Transverse colon (tissue), 4 donors: ENCODE measurements around the gene RASAL2. TPM values are rescaled to one million over a fixed set of nuclear protein-coding genes. Genes with fewer than 3 reads are reported as not detected.

Experiments used
- DNase-seq: peaks from one replicate; pipeline ENCODE4 v3.0.0-alpha.2; 2019
- H3K27ac ChIP-seq, 4 donors: fragments of 200-600 bp; sonication (generic); 2 replicates each; pipeline ENCODE4 v1.5.1; 2016 to 2018; ENCODE audit warnings: inconsistent platforms in 4 of 4
- H3K27me3 ChIP-seq: fragments of 200-600 bp; sonication (generic); 2 replicates; pipeline ENCODE4 v1.5.1; 2017; ENCODE audit warnings: inconsistent platforms
- H3K36me3 ChIP-seq, 4 donors: fragments of 200-600 bp; sonication (generic); 2 replicates each; pipeline ENCODE4 v1.5.1; 2017 to 2019; ENCODE audit warnings: inconsistent platforms in 4 of 4
- H3K4me1 ChIP-seq, 4 donors: fragments of 200-600 bp; sonication (generic); 2 replicates each; pipeline ENCODE4 v1.5.1; 2017 to 2020; ENCODE audit warnings: inconsistent platforms in 4 of 4
- H3K4me3 ChIP-seq, 4 donors: fragments of 200-600 bp; sonication (generic); 1 replicate in 1 of 4; 2 replicates in 3 of 4; pipeline versions ENCODE4 v1.5.1 to v1.6.1; 2017 to 2019; ENCODE audit warnings: inconsistent platforms in 4 of 4
- H3K9me3 ChIP-seq, 2 donors: fragments of 200-600 bp; sonication (generic); 2 replicates each; pipeline ENCODE4 v1.5.1; 2017 to 2019; ENCODE audit warnings: inconsistent platforms in 2 of 2
- CTCF ChIP-seq, 5 experiments: fragments of 200-600 bp in 3 of 5; fragments of 450-650 bp in 2 of 5; sonication (generic) in 3 of 5; IDR thresholded peaks; 1 replicate in 2 of 5; 2 replicates in 3 of 5; pipeline ENCODE4 v1.5.1; 2016 to 2017; ENCODE audit warnings: antibody characterized with exemption in 5 of 5, inconsistent platforms in 3 of 5, mild to moderate bottlenecking in 2 of 5, moderate library complexity in 1 of 5
- EP300 ChIP-seq: sonication (generic); formaldehyde crosslinking; IDR thresholded peaks from one replicate; pipeline ENCODE4 v1.6.1; 2017; ENCODE audit warnings: antibody characterized with exemption, low read depth
- POLR2A ChIP-seq: fragments of 450-650 bp; IDR thresholded peaks from one replicate; pipeline ENCODE4 v1.6.1; 2016; ENCODE audit warnings: antibody characterized with exemption, mild to moderate bottlenecking, moderate library complexity
- POLR2AphosphoS5 ChIP-seq, 3 donors: sonication (generic); formaldehyde crosslinking; IDR thresholded peaks; one replicate each; pipeline ENCODE4 v1.6.1; 2016; ENCODE audit warnings: antibody characterized with exemption in 3 of 3
- WGBS, 2 donors: methylation state at CpG; one replicate each; pipeline ENCODE4 v1.1.5; 2018; ENCODE audit warnings: low coverage in 1 of 2; 5-methylcytosine and 5-hydroxymethylcytosine counted together
- in situ Hi-C, 4 donors: fragments of 200-750 bp; cut with MboI; loops; one replicate each; pipeline versions ENCODE4 v1.15.0 to v1.15.1; 2017; ENCODE audit warnings: low sequenced_read_pairs in 3 of 4, low pct_ligation_motif_present in 1 of 4, low pct_unique_long_range_greater_than_20kb in 1 of 4
- intact Hi-C: fragments of 100-400 bp; cut with DNase I; formaldehyde crosslinking; loops from one replicate; pipeline ENCODE4 v1.15.1; 2023; ENCODE audit warnings: low total_unique reads
- total RNA-seq, 4 donors: library from RNA; depleted of rRNA; stranded (reverse); fragments of >200 nt; gene quantifications; one replicate each; pipeline ENCODE4 v1.1.0, GENCODE V29; 2016

The RASAL2 gene
- total RNA-seq, 4 donors from 2014 or later, result 13.1 to 26.1 (median 19.8) TPM

GRCh38 chr1:178472531-178472930, 378.6 kb downstream of the RASAL2 start:
- intact Hi-C loops (no loop called here), in situ Hi-C loops (no loop called here)
- H3K4me1 ChIP-seq, result no peaks in the 10 kb centered on the region
- peaks cover 0 to 12% (median 0%) of the 10 kb centered on the region in 4 donors for H3K36me3 ChIP-seq
- no peak for DNase-seq
- H3K9me3 ChIP-seq, result no peaks in the 10 kb centered on the region
- no peaks in the 10 kb centered on the region for H3K27me3 ChIP-seq
- TF ChIP-seq POLR2AphosphoS5 (IDR thresholded peaks at IDR 0.05) (no peak), POLR2A (no peak), EP300 (no peak), CTCF (IDR thresholded peaks at IDR 0.05) (no peak)
- H3K27ac ChIP-seq, result no peak overlapping the region
- H3K4me3 ChIP-seq, result no peak overlapping the region

GRCh38 chr1:178477373-178477772, 383.5 kb downstream of the RASAL2 start:
- Histone ChIP-seq H3K36me3 (no peaks in the 10 kb centered on the region), H3K9me3 (no peaks in the 10 kb centered on the region), H3K4me1 (no peaks in the 10 kb centered on the region), H3K27me3 (no peaks in the 10 kb centered on the region), H3K27ac (no peak overlapping the region), H3K4me3 (no peak overlapping the region)
- 76 to 80% methylated on average over 4 of the region's 4 CpGs for WGBS, 2 donors
- no peak for DNase-seq
- intact Hi-C loops, result no loop called here
- no peak for TF ChIP-seq EP300
- in situ Hi-C loops, result no loop called here

DNA sequence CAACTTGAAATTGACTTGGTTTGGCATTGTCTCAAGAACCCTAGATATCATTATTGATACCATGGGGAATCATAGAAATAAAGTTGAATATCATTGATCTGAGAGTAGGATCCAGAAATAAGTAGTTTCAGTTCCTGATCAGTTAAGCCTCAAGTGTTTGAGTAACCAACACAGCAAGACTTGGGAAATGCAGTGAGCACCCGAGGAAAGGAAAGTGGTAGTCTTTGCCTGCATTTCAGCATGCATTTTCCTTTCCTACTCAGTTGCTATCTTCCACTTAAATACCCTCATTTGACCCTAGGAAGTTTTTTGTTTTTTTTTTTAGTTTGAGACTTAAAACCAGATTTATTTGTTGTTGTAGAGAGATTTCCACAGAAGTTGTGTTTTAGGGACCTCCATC, 383.9 kb downstream of the RASAL2 start:
- intact Hi-C loops, result no loop called here
- TF ChIP-seq POLR2A, result no peak
- TF ChIP-seq CTCF (IDR thresholded peaks at IDR 0.05), result no peak
- no peak for TF ChIP-seq EP300
- no peak for TF ChIP-seq POLR2AphosphoS5 (IDR thresholded peaks at IDR 0.05)
- H3K9me3 ChIP-seq, result no peaks in the 10 kb centered on the region
- no peaks in the 10 kb centered on the region for H3K27me3 ChIP-seq
- no peaks in the 10 kb centered on the region for H3K36me3 ChIP-seq
- in situ Hi-C loops, result no loop called here
- 33 to 60% methylated on average over 1 of the region's 1 CpG for WGBS, 2 donors
- no peak overlapping the region for H3K27ac ChIP-seq
- no peak for DNase-seq
- no peaks in the 10 kb centered on the region for H3K4me1 ChIP-seq
- no peak overlapping the region for H3K4me3 ChIP-seq

- no peak for DNase-seq
- in situ Hi-C loops, result no loop called here
- Histone ChIP-seq H3K4me3 (no peak overlapping the region), H3K27ac (no peak overlapping the region), H3K9me3 (no peaks in the 10 kb centered on the region), H3K27me3 (peaks cover 11% of the 10 kb centered on the region), H3K36me3 (no peaks in the 10 kb centered on the region), H3K4me1 (peaks cover 0 to 7% (median 2%) of the 10 kb centered on the region in 4 donors)
- intact Hi-C loops, result no loop called here
- 87 to 100% methylated on average over 1 to 5 of the region's 5 CpGs for WGBS, 2 donors
- TF ChIP-seq CTCF (IDR thresholded peaks at IDR 0.05), result no peak
- TF ChIP-seq POLR2A, result no peak
- TF ChIP-seq EP300, result no peak
- no peak for TF ChIP-seq POLR2AphosphoS5 (IDR thresholded peaks at IDR 0.05)
Observed at GRCh38 chr1:178483251-178483957, 389.5 kb downstream of the RASAL2 start.
